Keratinocyte (primary cell): ENCODE data around the gene PTEN. TPM values are rescaled to one million over a fixed set of nuclear protein-coding genes. Genes with fewer than 3 reads are reported as not detected.
A peak's percentile ranks its signal among the peaks of the same experiment; 100 is the strongest.
"Not testable (repeated sequence)": the region's sequence is repeated elsewhere in the genome, so short reads cannot be mapped to it uniquely, and the experiment has no call there.

Experiments
- DNase-seq: peaks from one replicate; pipeline ENCODE4 v3.0.0-alpha.2; 2011; ENCODE audit warnings: low read depth, missing footprints, low spot score
- FAIRE-seq: peaks from 2 replicates; lab custom pipeline; 2011; peaks lifted over from hg19 to GRCh38; lab: Jason Lieb, UNC
- H2AFZ ChIP-seq: 2 replicates; pipeline ENCODE4 v1.6.0; 2012; ENCODE audit warnings: low read length, control low read depth, inconsistent platforms; ENCODE audit not compliant: control insufficient read depth
- H3K27ac ChIP-seq: 2 replicates; pipeline ENCODE4 v1.5.1; 2011; ENCODE audit warnings: low read length; ENCODE audit not compliant: control insufficient read depth, insufficient read depth
- H3K27me3 ChIP-seq: 3 replicates; pipeline ENCODE4 v1.6.0; 2011; ENCODE audit warnings: low read length; ENCODE audit not compliant: control insufficient read depth, insufficient read depth; ENCODE audit errors: extremely low read depth
- H3K36me3 ChIP-seq, 2 experiments: 2 replicates in 1 of 2; 3 replicates in 1 of 2; pipeline ENCODE4 v1.5.1; 2011; ENCODE audit warnings: low read length in 2 of 2, mild to moderate bottlenecking in 1 of 2; ENCODE audit not compliant: control insufficient read depth in 2 of 2, insufficient read depth in 2 of 2; ENCODE audit errors: extremely low read depth in 1 of 2
- H3K4me1 ChIP-seq: 3 replicates; pipeline ENCODE4 v1.5.1; 2011; ENCODE audit warnings: low read length; ENCODE audit not compliant: control insufficient read depth, insufficient read depth; ENCODE audit errors: extremely low read depth
- H3K4me2 ChIP-seq: 3 replicates; pipeline ENCODE4 v1.6.0; 2011; ENCODE audit warnings: low read depth, low read length; ENCODE audit not compliant: control insufficient read depth, insufficient read depth; ENCODE audit errors: extremely low read depth
- H3K4me3 ChIP-seq, 3 experiments: fragments of 200-600 bp in 1 of 3; sonication (generic) in 1 of 3; 2 replicates in 2 of 3; 3 replicates in 1 of 3; pipeline ENCODE4 v1.5.1; 2011 to 2016; ENCODE audit warnings: low read length in 3 of 3, mild to moderate bottlenecking in 3 of 3, control low read depth in 2 of 3, inconsistent platforms in 1 of 3, low read depth in 1 of 3, mixed read lengths in 1 of 3, mixed run types in 1 of 3, moderate library complexity in 1 of 3; ENCODE audit not compliant: control insufficient read depth in 2 of 3, insufficient read depth in 2 of 3; ENCODE audit errors: extremely low read depth in 1 of 3
- H3K79me2 ChIP-seq: 2 replicates; pipeline ENCODE4 v1.6.0; 2012; ENCODE audit warnings: low read length; ENCODE audit not compliant: control insufficient read depth, insufficient read depth
- H3K9ac ChIP-seq: 3 replicates; pipeline ENCODE4 v1.6.0; 2011; ENCODE audit warnings: low read length; ENCODE audit not compliant: control insufficient read depth, insufficient read depth; ENCODE audit errors: extremely low read depth
- H3K9me1 ChIP-seq: 3 replicates; pipeline ENCODE4 v1.6.0; 2011; ENCODE audit warnings: low read length; ENCODE audit not compliant: control insufficient read depth, insufficient read depth; ENCODE audit errors: extremely low read depth
- H3K9me3 ChIP-seq: 2 replicates; pipeline ENCODE4 v1.5.1; 2012; ENCODE audit warnings: low read depth, low read length; ENCODE audit not compliant: control insufficient read depth
- H4K20me1 ChIP-seq: 3 replicates; pipeline ENCODE4 v1.6.0; 2011; ENCODE audit warnings: low read length; ENCODE audit not compliant: control insufficient read depth, insufficient read depth; ENCODE audit errors: extremely low read depth
- CTCF ChIP-seq, 3 experiments: IDR thresholded peaks in 1 of 3; conservative IDR thresholded peaks in 1 of 3; optimal IDR thresholded peaks in 1 of 3; 2 replicates in 2 of 3; 3 replicates in 1 of 3; pipeline versions ENCODE3 to v1.5.1; 2011; ENCODE audit warnings: low read length in 3 of 3, mild to moderate bottlenecking in 3 of 3, moderate library complexity in 2 of 3, control low read depth in 1 of 3, inconsistent platforms in 1 of 3; ENCODE audit not compliant: insufficient read depth in 2 of 3; ENCODE audit errors: extremely low read depth in 1 of 3
- EZH2 ChIP-seq: IDR thresholded peaks from one replicate; pipeline ENCODE4 v1.6.1; 2012; ENCODE audit warnings: inconsistent platforms, mild to moderate bottlenecking, low read length, moderate library complexity
- dilution Hi-C: fragments of 300-500 bp; cut with MboI; formaldehyde crosslinking; loops from one replicate; pipeline ENCODE4 v1.7.0; 2020; ENCODE audit warnings: low sequenced_read_pairs; ENCODE audit not compliant: extremely low pct_ligation_motif_present
- polyA plus RNA-seq, 5 experiments: library from polyadenylated mRNA; depleted of rRNA in 3 of 5; stranded (reverse) in 3 of 5; stranded (forward) in 1 of 5; unstranded in 1 of 5; fragments of >200 nt; gene quantifications; 1 replicate in 1 of 5; 2 replicates in 3 of 5; 3 replicates in 1 of 5; pipeline versions ENCODE4 v1.2.1 to v1.2.3, GENCODE V29; 2011 to 2012; ENCODE audit warnings: missing spikeins in 2 of 5, low read depth in 1 of 5, low replicate concordance in 1 of 5

PTEN gene
- polyA plus RNA-seq, 1 donor (not counting 4 experiments of a cell fraction or from before 2014, with no cell fraction given) = 39.4 TPM

DNA sequence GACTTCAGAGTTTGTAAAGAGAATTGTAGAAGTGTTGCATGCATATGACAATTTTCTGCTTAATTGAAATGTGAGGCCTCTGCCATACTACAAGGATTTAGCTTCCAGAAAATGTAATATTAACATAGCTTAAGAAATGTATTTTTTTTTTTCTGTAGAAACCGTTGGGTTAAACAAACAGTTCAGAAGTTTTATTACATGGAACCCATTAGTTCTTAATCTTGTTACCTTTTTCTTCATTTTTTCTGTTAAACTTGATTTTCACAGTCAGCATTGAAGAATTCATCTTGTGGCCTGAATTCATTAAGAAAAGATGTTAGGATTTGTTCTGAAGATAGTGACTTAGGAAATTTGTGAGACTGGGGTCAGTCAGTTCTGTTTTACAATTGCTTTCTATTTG is 4.9 kb downstream of the PTEN start:
- no peak overlapping the region for H3K27ac ChIP-seq
- DNase-seq (no peak), FAIRE-seq (no peak)
- dilution Hi-C loops = no loop called here
- TF ChIP-seq CTCF (optimal IDR thresholded peaks at IDR 0.05 in 1 of 3, IDR thresholded peaks at IDR 0.05 in 1 of 3, conservative IDR thresholded peaks at IDR 0.05 in 1 of 3; ENCODE audit: extremely low read depth in 1 of 3, insufficient read depth in 2 of 3, low read length in 3 of 3) = no peak
- no peak for TF ChIP-seq EZH2
- peak overlapping the region; percentile 79 for H3K4me2 ChIP-seq
- H3K4me3 ChIP-seq = peak overlapping the region in 2 of 3 experiments; percentile 78 to 80
- no peaks in the 10 kb centered on the region for H3K36me3 ChIP-seq
- no peaks in the 10 kb centered on the region for H3K9me3 ChIP-seq
- H3K9me1 ChIP-seq = no peaks in the 10 kb centered on the region
- H3K9ac ChIP-seq = peak overlapping the region; percentile 33
- H4K20me1 ChIP-seq = peaks cover 6% of the 10 kb centered on the region
- H3K4me1 ChIP-seq = peaks cover 11% of the 10 kb centered on the region
- H3K27me3 ChIP-seq = no peaks in the 10 kb centered on the region
- peaks cover 88% of the 10 kb centered on the region for H3K79me2 ChIP-seq
- no peak overlapping the region for H2AFZ ChIP-seq

- H3K4me2 ChIP-seq = peak overlapping the region; percentile 79
- peaks cover 11% of the 10 kb centered on the region for H3K4me1 ChIP-seq
- H2AFZ ChIP-seq, H3K9ac ChIP-seq, H3K27ac ChIP-seq, H3K9me3 ChIP-seq, H3K27me3 ChIP-seq, H3K36me3 ChIP-seq, H4K20me1 ChIP-seq, FAIRE-seq, DNase-seq, H3K9me1 ChIP-seq, dilution Hi-C loops: not testable (repeated sequence)
- peak overlapping the region in 1 of 3 experiments; percentile 78 for H3K4me3 ChIP-seq
- H3K79me2 ChIP-seq = peaks cover 95% of the 10 kb centered on the region
These were observed 5.7 kb downstream of the PTEN start for GRCh38 chr10:87869139-87869538.
